ENCODE measurements around the gene TRAK1.
A peak's percentile ranks its signal among the peaks of the same experiment; 100 is the strongest.
"Not testable (repeated sequence)": the region's sequence is repeated elsewhere in the genome, so short reads cannot be mapped to it uniquely, and the experiment has no call there.

TRAK1 gene

GRCh38 chr3:42098171-42098570, 7.0 kb downstream of the TRAK1 start:
- no peak for DNase-seq

- no peak for DNase-seq
These were observed 8.0 kb downstream of the TRAK1 start for GRCh38 chr3:42099020-42099765.

GRCh38 chr3:42101048-42101447, 9.9 kb downstream of the TRAK1 start:
- DNase-seq: no peak

- DNase-seq: no peak
These were observed 10.3 kb downstream of the TRAK1 start for GRCh38 chr3:42101481-42101880.

GRCh38 chr3:42102571-42102970, 11.4 kb downstream of the TRAK1 start:
- DNase-seq: no peak

GRCh38 chr3:42103921-42104665, 12.9 kb downstream of the TRAK1 start:
- DNase-seq: not testable (repeated sequence)

GRCh38 chr3:42105994-42106393, 14.8 kb downstream of the TRAK1 start:
- DNase-seq: not testable (repeated sequence)

GRCh38 chr3:42106646-42107045, 15.5 kb downstream of the TRAK1 start:
- DNase-seq: no peak

GRCh38 chr3:42110631-42111030, 19.5 kb downstream of the TRAK1 start:
- DNase-seq: no peak

GRCh38 chr3:42114130-42114725, 23.1 kb downstream of the TRAK1 start:
- DNase-seq: no peak

- DNase-seq: no peak
These were observed 24.1 kb downstream of the TRAK1 start for GRCh38 chr3:42115215-42115614.

GRCh38 chr3:42115946-42116345, 24.8 kb downstream of the TRAK1 start:
- DNase-seq: no peak

- no peak for DNase-seq
These were observed 25.3 kb downstream of the TRAK1 start for GRCh38 chr3:42116466-42116865.

- DNase-seq: no peak
These were observed 26.2 kb downstream of the TRAK1 start for GRCh38 chr3:42117175-42118008.

GRCh38 chr3:42118762-42119361, 27.7 kb downstream of the TRAK1 start:
- peak; percentile 16 for DNase-seq

GRCh38 chr3:42119561-42120355, 28.6 kb downstream of the TRAK1 start:
- DNase-seq: no peak

GRCh38 chr3:42120866-42121265, 29.7 kb downstream of the TRAK1 start:
- DNase-seq: no peak

GRCh38 chr3:42122261-42123011, 31.3 kb downstream of the TRAK1 start:
- DNase-seq: no peak

- DNase-seq: no peak
These were observed 31.9 kb downstream of the TRAK1 start for GRCh38 chr3:42123012-42123581.

GRCh38 chr3:42123824-42124658, 32.9 kb downstream of the TRAK1 start:
- DNase-seq: no peak

Data from CD4-positive, alpha-beta T cell treated with Interleukin-17A for 1 hour (primary cell).